SK-MEL-5 (cell line): ENCODE measurements around the gene TIMM50. TPM values are rescaled to one million over a fixed set of nuclear protein-coding genes. Genes with fewer than 3 reads are reported as not detected.
A peak's percentile ranks its signal among the peaks of the same experiment; 100 is the strongest.

Source experiments
- DNase-seq: peaks from one replicate; pipeline ENCODE4 v3.0.0-alpha.2; 2016; ENCODE audit warnings: low read depth, low spot score
- in situ Hi-C: cut with HindIII; loops from 2 replicates; pipeline ENCODE4 v1.10.0; 2016; ENCODE audit warnings: low sequenced_read_pairs, high pct_unique_total_duplicates, low pct_unique_long_range_greater_than_20kb
- total RNA-seq: library from RNA; depleted of rRNA; stranded (reverse); fragments of >200 nt; shearing (Covaris generic); gene quantifications from 2 replicates; pipeline ENCODE4 v1.2.3, GENCODE V29; 2014

TIMM50 gene
- total RNA-seq, 1 experiment from 2014 or later, result 431 TPM

DNA sequence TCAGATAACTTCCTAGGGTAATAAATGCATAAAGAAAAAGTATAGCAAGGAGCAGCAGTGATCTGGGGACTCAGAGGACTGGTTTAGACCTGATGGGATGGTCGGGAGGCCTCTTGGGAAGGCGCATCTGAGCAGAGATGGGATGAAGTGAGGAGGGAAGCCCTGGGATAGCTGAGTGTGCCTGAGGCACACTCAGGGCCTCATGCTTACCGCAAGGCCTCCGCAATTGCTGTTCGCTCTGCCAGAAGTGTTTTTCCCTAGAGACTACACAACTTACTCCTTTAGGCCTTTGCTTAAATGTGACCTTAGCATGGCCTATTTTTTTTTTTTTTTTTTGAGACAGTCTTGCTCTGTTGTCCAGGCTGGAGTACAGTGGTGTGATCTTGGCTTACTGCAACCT lies 14.0 kb downstream of the TIMM50 start:
- peak; percentile 47 for DNase-seq
- in situ Hi-C loops, result no loop called here

DNA sequence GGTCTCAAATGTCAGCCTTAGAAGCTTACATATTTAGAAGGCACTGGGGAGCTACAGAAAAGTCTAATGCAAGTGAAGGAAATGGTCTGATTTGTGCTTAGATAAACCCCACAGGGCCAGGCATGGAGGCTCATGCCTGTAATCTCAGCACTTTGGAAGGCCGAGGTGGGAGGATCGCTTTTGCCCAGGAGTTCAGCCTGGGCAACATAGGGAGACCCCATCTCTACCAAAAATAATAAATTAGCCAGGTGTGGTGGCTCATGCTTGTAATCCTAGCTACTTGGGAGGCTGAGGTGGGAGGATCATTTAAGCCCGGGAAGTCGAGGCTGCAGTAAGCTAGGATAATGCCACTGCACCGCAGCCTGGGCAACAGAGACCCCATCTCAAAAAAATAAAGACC lies 15.4 kb downstream of the TIMM50 start:
- DNase-seq, result no peak
- in situ Hi-C loops, result no loop called here

DNA sequence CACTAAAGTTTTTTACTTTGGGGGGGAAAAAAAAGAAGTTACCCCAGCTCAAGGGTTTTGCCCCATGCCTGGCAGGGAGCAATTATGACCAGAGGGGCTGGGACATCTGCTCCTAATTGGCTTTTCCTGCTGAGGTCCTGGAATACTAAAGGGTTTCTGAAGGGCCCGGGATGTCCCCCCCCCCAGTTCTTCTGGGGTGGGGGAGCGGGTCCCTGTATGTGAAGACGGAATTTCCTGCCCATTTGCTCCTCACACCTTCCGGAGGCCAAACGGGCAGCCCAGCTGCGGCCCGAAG lies 17.0 kb downstream of the TIMM50 start:
- no peak for DNase-seq
- in situ Hi-C loops, result no loop called here

DNA sequence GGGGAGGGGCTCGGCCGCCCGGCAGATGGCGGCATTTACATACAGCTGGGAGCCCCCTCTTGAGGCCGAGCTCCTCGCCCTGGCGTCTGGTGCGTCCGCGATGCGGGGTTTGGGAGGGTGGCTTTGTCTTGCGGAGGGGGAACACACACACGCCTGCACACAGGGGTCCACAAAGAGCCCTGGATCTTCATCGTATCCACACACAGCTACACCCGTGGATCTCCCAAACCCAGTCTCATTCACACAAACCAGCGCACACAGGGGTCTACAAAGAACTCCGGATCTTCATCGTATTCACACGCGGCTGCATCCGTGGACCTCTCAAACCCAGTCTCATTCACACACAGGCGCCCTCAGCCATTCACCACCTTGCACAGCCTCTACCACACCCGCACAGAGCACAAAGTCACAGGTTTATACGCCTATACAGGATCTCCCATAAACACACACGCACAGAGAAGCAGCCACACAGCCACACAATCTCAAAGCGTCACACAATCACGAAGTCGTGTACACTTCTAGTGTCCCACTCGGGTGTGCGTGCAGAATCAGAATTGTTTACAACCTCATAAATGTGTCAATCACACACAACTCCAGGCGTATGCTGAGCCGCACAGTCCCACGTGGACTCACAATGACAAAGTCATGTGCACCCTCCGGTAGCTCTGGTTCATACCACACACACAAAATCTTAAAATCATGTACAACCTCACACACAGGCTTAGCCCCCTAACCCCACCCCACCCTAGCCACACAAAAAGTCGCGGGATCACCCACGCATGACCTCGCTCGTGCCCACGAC lies 17.6 kb downstream of the TIMM50 start:
- in situ Hi-C loops, result no loop called here
- DNase-seq, result peak; percentile 50

GRCh38 chr19:39498798-39499642 lies 18.4 kb downstream of the TIMM50 start, which contains the start of gene DLL3:
TSS of gene DLL3 (plus strand) at chr19:39498947. CDS start at chr19:39498975, 28 bp downstream.
- no peak for DNase-seq
- in situ Hi-C loops, result no loop called here

DNA sequence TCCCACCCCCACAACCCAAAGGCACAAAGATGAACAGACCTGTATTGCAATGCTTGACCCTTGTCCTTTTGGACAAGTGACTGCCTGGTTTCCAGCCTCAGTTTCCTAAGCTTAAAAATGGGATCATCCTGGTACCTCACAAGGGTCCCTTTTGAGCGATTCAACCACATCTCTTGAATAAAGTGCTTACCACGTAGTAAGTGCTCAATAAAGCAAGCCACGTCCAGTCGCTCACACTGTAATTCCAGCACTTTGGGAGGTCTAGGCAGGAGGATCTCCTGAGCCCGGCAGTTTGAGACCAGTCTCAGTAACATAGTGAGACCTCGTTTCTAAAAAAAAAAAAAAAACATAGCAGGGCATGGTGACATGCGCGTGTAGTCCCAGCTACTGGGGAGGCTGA lies 19.3 kb downstream of the TIMM50 start:
- no peak for DNase-seq
- in situ Hi-C loops, result no loop called here

GRCh38 chr19:39500543-39500942 lies 19.9 kb downstream of the TIMM50 start:
- in situ Hi-C loops, result no loop called here
- DNase-seq, result no peak

DNA sequence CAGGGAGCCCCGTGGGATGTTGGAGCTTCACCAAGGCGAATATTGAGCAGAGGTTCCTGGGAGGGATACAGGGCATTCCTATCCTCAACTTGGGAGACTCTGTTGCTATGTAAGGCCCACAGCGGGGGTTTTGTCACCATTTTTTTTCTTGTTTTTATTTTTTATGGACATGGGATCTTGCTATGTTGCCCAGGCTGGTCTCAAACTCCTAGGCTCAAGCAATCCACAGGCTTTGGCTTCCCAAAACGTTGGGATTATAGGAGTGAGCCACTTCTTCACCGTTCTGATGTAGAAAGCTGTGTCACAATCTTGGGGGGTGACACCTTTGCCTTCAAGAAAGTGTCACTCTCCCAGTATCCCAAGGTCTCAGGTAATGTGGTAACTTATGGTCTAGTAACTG lies 20.7 kb downstream of the TIMM50 start:
- in situ Hi-C loops, result no loop called here
- no peak for DNase-seq

DNA sequence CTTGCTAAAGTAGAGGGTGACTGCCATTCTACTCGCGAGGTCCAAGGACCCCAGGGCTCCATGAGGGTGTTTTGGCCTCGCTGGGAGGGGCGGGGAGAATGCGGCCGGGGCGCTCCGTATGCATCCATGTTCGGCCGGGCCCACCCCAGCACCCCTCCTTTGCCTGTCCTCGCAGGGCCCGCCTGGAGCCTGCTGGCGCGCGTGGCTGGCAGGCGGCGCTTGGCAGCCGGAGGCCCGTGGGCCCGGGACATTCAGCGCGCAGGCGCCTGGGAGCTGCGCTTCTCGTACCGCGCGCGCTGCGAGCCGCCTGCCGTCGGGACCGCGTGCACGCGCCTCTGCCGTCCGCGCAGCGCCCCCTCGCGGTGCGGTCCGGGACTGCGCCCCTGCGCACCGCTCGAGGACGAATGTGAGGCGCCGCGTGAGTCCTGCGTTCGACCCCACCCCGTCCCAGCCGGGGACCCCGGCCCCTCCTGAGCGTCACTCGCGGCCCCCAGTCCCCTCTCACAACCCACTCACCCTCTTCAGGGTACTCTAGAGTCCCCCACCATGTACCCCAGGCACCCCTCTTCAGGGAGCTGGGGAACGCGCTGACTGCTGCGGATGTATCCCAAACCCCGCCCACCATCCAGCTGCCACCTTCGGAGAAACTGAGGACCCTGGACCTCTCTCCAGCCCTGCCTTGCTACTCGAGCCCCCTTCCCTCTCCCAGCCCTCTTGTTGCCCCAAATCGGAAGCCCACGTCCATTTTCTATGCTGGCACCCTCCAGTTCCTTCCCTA lies 22.2 kb downstream of the TIMM50 start:
- peak; percentile 74 for DNase-seq
- in situ Hi-C loops, result no loop called here

DNA sequence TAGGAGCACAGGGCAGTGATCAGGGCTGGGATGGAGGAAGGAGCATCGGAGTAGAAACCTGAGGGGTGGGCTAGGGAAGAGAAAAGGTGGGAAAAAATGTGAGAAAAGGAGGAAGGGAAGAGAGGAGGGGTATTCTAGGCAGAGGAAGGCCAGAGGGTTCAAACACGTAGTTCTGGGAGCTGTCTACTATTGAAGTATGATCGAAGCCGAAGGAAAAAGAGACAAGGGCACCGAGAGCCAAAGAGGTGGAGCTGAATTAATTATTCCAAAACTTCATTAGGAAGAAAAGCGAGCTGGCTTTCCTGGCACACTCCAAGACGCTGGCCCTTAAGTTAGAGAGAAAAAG lies 25.9 kb downstream of the TIMM50 start:
- no peak for DNase-seq
- in situ Hi-C loops, result no loop called here

DNA sequence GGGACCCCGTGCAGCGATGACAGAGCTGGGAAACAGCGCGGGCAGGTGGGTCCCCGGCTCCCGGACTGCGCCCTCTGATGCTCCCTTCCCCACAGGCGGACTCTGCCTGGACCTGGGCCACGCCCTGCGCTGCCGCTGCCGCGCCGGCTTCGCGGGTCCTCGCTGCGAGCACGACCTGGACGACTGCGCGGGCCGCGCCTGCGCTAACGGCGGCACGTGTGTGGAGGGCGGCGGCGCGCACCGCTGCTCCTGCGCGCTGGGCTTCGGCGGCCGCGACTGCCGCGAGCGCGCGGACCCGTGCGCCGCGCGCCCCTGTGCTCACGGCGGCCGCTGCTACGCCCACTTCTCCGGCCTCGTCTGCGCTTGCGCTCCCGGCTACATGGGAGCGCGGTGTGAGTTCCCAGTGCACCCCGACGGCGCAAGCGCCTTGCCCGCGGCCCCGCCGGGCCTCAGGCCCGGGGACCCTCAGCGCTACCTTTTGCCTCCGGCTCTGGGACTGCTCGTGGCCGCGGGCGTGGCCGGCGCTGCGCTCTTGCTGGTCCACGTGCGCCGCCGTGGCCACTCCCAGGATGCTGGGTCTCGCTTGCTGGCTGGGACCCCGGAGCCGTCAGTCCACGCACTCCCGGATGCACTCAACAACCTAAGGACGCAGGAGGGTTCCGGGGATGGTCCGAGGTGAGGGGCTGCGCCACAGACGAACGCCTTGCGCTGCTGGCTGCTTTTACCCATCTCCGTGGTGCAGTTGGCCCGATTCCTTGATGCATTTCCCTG lies 26.5 kb downstream of the TIMM50 start:
- peak; percentile 79 for DNase-seq

DNA sequence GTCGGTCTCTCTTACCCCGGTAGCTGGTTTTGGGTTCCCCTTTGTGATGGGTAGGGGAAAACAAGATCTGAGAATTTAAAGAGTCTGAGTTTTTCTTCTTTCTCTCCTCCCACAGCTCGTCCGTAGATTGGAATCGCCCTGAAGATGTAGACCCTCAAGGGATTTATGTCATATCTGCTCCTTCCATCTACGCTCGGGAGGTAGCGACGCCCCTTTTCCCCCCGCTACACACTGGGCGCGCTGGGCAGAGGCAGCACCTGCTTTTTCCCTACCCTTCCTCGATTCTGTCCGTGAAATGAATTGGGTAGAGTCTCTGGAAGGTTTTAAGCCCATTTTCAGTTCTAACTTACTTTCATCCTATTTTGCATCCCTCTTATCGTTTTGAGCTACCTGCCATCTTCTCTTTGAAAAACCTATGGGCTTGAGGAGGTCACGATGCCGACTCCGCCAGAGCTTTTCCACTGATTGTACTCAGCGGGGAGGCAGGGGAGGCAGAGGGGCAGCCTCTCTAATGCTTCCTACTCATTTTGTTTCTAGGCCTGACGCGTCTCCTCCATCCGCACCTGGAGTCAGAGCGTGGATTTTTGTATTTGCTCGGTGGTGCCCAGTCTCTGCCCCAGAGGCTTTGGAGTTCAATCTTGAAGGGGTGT lies 27.2 kb downstream of the TIMM50 start:
- DNase-seq, result no peak
- in situ Hi-C loops, result no loop called here

More for the DNA sequence above, 26.5 kb downstream of the TIMM50 start:
- in situ Hi-C loops, result no loop called here

DNA sequence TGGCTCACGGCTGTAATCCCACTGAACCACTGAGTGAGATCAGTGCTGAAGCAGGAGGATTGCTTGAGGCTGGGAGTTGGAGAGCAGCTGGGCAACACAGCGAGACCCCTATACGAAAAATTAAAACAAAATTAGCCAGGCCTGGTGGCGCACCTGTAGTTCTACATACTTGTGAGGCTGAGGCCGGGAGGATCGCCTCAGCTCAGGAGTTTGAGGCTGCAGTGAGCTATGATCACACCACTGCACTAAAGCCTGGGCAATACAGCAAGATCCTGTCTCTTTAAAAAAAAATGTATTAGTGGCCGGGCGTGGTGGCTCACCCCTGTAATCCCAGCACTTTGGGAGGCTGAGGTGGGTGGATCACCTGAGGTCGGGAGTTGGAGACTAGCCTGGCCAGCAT lies 28.0 kb downstream of the TIMM50 start:
- in situ Hi-C loops, result no loop called here

GRCh38 chr19:39509233-39509632 lies 28.6 kb downstream of the TIMM50 start:
- DNase-seq, result no peak
- in situ Hi-C loops, result no loop called here

More for the DNA sequence above, 28.0 kb downstream of the TIMM50 start:
- no peak for DNase-seq

- in situ Hi-C loops, result no loop called here
- DNase-seq, result no peak
These were observed 32.4 kb downstream of the TIMM50 start for GRCh38 chr19:39512988-39513387.

DNA sequence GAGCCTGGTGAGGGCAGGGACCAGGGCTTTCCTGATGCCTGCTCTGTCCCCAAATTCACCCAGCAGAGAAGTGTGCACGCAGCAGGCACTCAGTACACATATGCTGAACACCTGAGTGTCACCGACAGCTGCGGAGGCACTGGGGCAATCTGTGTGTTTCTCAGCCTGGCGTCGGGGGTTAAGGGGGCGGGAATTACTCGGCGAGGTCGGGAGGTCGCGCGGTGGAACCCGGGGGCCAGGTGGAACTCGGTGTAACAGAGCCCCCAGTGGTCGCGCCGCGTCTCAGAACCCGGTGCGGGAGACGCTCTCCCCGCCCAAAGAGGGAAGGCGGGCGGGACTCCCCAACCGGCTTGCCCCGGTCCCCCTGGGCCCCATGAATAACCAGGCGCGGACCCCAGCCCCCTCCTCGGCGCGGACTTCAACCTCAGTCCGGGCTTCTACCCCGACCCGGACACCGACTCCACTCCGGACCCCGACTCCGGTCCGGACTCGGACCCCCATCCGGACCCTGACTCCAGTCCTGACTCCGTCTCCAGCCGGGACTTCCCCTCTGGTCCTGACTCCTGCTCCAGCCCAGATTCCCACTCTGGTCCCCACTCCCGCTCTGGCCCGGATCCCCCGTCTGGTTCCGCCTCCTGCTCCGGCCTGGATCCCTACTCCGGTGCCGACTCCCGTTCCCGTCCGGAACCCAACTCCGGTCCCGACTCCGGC lies 34.4 kb downstream of the TIMM50 start, which contains the start of gene SELENOV:
Gene SELENOV, plus strand, starts transcription at position 300 of the 711 bp plus-strand sequence. Its CDS starts 74 bp downstream, at position 374.
- no peak for DNase-seq
- in situ Hi-C loops, result no loop called here
